Colonic mucosa (tissue), 4 donors: ENCODE results near the gene GSG1L. TPM values are rescaled to one million over a fixed set of nuclear protein-coding genes. Genes with fewer than 3 reads are reported as not detected.

Experiments used
- DNase-seq: peaks from one replicate; pipeline ENCODE4 v3.0.0-alpha.2; 2020
- H3K27ac ChIP-seq: fragments of 200-600 bp; one replicate; pipeline ENCODE4 v1.8.0; 2021
- H3K27me3 ChIP-seq: fragments of 200-600 bp; one replicate; pipeline ENCODE4 v1.8.0; 2021
- H3K36me3 ChIP-seq: fragments of 200-600 bp; one replicate; pipeline ENCODE4 v1.8.0; 2021
- H3K4me1 ChIP-seq: fragments of 200-600 bp; one replicate; pipeline ENCODE4 v1.8.0; 2021; ENCODE audit warnings: mild to moderate bottlenecking
- H3K4me3 ChIP-seq: fragments of 200-600 bp; one replicate; pipeline ENCODE4 v1.8.0; 2021
- H3K9ac ChIP-seq, 2 donors: one replicate each; pipeline ENCODE4 v1.7.0; 2013; ENCODE audit warnings: control low read depth in 2 of 2, low read depth in 2 of 2, low read length in 2 of 2
- H3K9me3 ChIP-seq: fragments of 200-600 bp; one replicate; pipeline ENCODE4 v1.8.0; 2021
- CTCF ChIP-seq: fragments of 200-600 bp; IDR thresholded peaks from one replicate; pipeline ENCODE4 v1.8.0; 2022; ENCODE audit warnings: antibody characterized with exemption, mild to moderate bottlenecking
- intact Hi-C: fragments of 100-400 bp; cut with DNase I; formaldehyde crosslinking; loops from one replicate; pipeline ENCODE4 v1.14.1; 2022
- total RNA-seq, 2 donors: library from RNA; stranded (reverse); fragmentation: NEBNext Ultra II Directional in 1 of 2; extraction: Animal tissue kit (Norgen Biotek cat#: 25700) in 1 of 2; gene quantifications; one replicate each; pipeline ENCODE4 v1.2.1, GENCODE V29; 2021
- donor health status: healthy.
- donor health status: DM: no; HTN: no; CAD: no.
- donor health status: DM: no; HTN: no; CAD: no.

The GSG1L gene
- total RNA-seq, 2 donors from 2014 or later, result 0.13 to 0.15 TPM

GRCh38 chr16:27995378-27995777, 68.1 kb downstream of the GSG1L start:
- H3K4me3 ChIP-seq, result no peak overlapping the region
- no peak overlapping the region for H3K27ac ChIP-seq
- intact Hi-C loops, result no loop called here
- H3K27me3 ChIP-seq, result no peaks in the 10 kb centered on the region
- no peaks in the 10 kb centered on the region for H3K36me3 ChIP-seq
- H3K9me3 ChIP-seq, result no peaks in the 10 kb centered on the region
- TF ChIP-seq CTCF, result no peak
- H3K4me1 ChIP-seq, result no peaks in the 10 kb centered on the region
- H3K9ac ChIP-seq, result no peak overlapping the region
- DNase-seq, result no peak

GRCh38 chr16:27994686-27995085, 68.8 kb downstream of the GSG1L start:
- no peaks in the 10 kb centered on the region for H3K27me3 ChIP-seq
- H3K4me3 ChIP-seq, result no peak overlapping the region
- DNase-seq, result no peak
- intact Hi-C loops, result no loop called here
- no peak overlapping the region for H3K9ac ChIP-seq
- H3K4me1 ChIP-seq, result no peaks in the 10 kb centered on the region
- no peaks in the 10 kb centered on the region for H3K9me3 ChIP-seq
- TF ChIP-seq CTCF, result no peak
- no peak overlapping the region for H3K27ac ChIP-seq
- H3K36me3 ChIP-seq, result no peaks in the 10 kb centered on the region

GRCh38 chr16:27993587-27993986, 69.9 kb downstream of the GSG1L start:
- H3K9ac ChIP-seq, result no peak overlapping the region
- no peak for TF ChIP-seq CTCF
- no peaks in the 10 kb centered on the region for H3K27me3 ChIP-seq
- H3K4me1 ChIP-seq, result no peaks in the 10 kb centered on the region
- no peaks in the 10 kb centered on the region for H3K36me3 ChIP-seq
- no peak overlapping the region for H3K4me3 ChIP-seq
- DNase-seq, result no peak
- H3K27ac ChIP-seq, result no peak overlapping the region
- no peaks in the 10 kb centered on the region for H3K9me3 ChIP-seq
- intact Hi-C loops, result no loop called here

- Histone ChIP-seq H3K9me3 (no peaks in the 10 kb centered on the region), H3K4me3 (no peak overlapping the region), H3K27me3 (no peaks in the 10 kb centered on the region), H3K27ac (no peak overlapping the region), H3K9ac (no peak overlapping the region), H3K4me1 (no peaks in the 10 kb centered on the region), H3K36me3 (no peaks in the 10 kb centered on the region)
- intact Hi-C loops, result no loop called here
- no peak for DNase-seq
- no peak for TF ChIP-seq CTCF
Observed at GRCh38 chr16:27991876-27992275, 71.6 kb downstream of the GSG1L start.

- TF ChIP-seq CTCF, result no peak
Observed at GRCh38 chr16:27985981-27986380, 77.5 kb downstream of the GSG1L start.

GRCh38 chr16:27984121-27984520, 79.4 kb downstream of the GSG1L start:
- Histone ChIP-seq H3K27me3 (no peaks in the 10 kb centered on the region), H3K9me3 (no peaks in the 10 kb centered on the region), H3K4me3 (no peak overlapping the region), H3K9ac (no peak overlapping the region), H3K36me3 (no peaks in the 10 kb centered on the region), H3K4me1 (no peaks in the 10 kb centered on the region), H3K27ac (no peak overlapping the region)
- intact Hi-C loops, result no loop called here
- TF ChIP-seq CTCF, result no peak
- DNase-seq, result no peak

More at GRCh38 chr16:27985981-27986380, 77.5 kb downstream of the GSG1L start:
- no peaks in the 10 kb centered on the region for H3K36me3 ChIP-seq
- no peak overlapping the region for H3K9ac ChIP-seq
- intact Hi-C loops, result no loop called here
- H3K27ac ChIP-seq, result no peak overlapping the region
- H3K9me3 ChIP-seq, result no peaks in the 10 kb centered on the region
- H3K4me1 ChIP-seq, result no peaks in the 10 kb centered on the region
- H3K4me3 ChIP-seq, result no peak overlapping the region
- H3K27me3 ChIP-seq, result no peaks in the 10 kb centered on the region
- DNase-seq, result no peak
